ENCODE results near the gene HKDC1.
"Not testable (repeated sequence)": the region's sequence is repeated elsewhere in the genome, so short reads cannot be mapped to it uniquely, and the experiment has no call there.

The HKDC1 gene

DNA sequence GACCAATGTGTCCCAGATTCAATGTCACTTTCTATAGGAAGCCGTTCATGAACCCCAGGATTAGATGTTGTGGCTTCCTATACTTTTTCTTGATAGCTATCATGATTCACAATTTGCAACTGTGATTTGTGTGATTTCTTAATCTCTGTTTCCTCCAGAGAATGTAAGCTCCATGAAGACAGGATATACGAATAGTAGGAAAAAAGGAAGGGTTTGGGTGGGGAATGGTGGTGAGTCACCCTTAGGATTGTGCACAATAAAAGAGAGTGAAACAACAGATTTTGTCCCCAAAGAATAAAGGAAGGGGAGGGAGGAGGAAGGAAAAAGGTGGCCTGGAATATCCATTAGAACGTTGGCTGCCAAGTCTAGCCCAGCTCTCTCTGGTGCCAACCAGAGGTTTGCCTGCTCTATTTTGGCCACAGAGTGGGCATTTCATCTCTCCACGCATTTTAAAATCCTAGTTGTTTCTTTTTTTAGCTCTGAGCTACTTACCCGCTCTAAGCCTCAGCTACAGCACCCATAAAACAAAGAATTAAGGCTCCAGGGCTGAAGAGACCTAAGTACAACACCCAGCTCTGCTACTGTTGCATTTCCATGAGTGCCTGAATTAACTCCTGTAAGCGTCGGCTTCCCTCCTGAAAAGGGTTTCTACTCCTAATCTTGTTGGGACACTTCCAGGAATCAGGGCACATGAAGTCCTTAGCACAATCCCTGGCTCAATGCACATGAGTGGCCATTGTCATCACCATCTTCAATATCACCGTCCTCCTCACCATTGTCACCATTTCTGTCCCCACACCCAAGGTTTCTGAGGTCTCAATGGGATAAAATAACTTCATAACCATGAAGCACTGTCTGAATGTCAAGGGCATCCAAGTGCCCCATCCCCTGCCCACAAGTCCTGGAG is 61.6 kb downstream of the HKDC1 start:
- DNase-seq = no peak

DNA sequence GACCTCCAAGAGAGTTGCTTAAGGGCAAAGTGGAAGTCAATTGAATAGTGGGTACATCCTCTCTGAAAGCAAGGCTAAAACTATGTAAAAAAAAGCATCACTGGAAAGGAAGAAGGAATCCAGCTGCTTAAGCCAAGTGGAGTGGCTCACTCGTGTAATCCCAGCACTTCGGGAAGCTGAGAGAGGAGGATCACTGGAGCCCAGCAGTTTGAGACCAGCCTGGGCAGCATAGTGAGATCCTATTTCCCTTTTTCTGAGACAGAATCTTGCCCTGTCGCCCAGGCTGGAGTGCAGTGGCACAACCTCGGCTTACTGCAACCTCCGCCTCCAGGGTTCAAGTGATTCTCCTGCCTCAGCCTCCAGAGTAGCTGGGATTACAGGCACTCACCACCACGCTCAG is 64.3 kb downstream of the HKDC1 start:
- DNase-seq = not testable (repeated sequence)

- no peak for DNase-seq
Measured at GRCh38 chr10:69285699-69286098, 65.6 kb downstream of the HKDC1 start.

GRCh38 chr10:69287181-69287580 is 67.0 kb downstream of the HKDC1 start:
- no peak for DNase-seq

- no peak for DNase-seq
Measured at GRCh38 chr10:69290993-69291392, 70.9 kb downstream of the HKDC1 start.

GRCh38 chr10:69292459-69292858 is 72.3 kb downstream of the HKDC1 start:
- no peak for DNase-seq

DNA sequence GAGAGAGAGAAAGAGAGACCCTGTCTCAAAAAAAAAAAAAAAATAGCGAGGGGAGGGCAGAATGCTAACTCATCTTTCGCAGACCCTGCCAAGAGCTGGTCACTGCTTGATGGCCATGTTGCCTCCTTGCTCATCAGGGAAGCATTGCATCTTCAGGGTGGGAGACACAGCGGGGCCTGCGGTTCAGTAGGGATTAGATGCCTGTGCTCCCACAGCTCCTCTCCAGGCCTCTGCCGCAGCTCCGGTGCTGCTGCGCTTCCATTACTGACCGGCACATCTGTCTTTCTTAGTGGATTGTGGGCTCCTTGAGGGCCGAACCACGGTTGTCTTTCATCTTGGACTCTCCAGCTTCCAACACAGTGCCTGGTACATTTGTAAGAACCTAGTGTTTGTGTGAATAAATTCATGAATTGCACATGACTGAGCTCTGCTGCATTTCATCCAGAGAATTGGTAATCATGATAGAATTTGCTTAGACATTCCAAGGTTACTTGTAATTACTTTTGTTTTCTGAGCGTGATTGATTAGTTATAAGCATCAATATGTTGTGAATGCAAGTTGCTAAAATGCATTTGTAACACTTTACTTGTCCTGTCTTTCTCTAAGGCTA is 75.0 kb downstream of the HKDC1 start:
- DNase-seq = no peak

GRCh38 chr10:69303632-69304051 is 83.5 kb downstream of the HKDC1 start:
- DNase-seq = no peak

DNA sequence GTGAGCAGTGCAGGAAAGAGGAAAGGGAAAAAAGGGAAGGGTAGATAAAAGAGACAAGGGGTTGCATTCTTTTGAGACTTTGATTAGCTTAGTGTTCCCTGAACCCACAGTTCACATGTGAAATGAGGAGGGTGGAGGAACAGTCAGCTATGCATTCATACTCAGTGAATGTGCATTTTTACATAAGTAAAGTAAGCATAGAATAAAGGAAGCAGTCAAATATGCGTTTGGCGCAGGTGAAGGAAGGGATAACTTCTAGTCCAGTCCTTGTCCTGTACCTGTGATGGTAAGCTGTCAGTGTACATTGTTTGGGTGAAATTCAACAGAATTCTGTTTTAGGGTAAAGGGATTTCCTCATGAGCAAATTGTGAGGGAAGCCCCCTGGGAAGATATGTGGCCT is 86.3 kb downstream of the HKDC1 start:
- DNase-seq = no peak

GRCh38 chr10:69307434-69307833 is 87.3 kb downstream of the HKDC1 start:
- DNase-seq = no peak

DNA sequence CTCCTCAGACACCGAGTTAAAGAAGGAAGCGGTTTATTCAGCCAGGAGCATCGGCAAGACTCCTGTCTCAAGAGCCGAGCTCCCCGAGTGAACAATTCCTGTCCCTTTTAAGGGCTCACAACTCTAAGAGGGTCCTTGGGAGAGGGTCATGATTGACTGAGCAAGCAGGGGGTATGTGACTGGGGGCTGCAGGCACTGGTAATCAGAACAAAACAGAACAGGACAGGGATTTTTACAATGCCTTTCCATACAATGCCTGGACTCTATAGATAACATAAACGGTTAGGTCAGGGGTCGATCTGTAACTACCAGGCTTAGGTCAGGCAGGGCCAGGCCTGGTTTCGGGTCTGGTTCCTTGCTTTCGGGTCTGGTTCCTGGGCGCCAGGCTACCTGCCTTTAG is 88.2 kb downstream of the HKDC1 start:
- not testable (repeated sequence) for DNase-seq

DNA sequence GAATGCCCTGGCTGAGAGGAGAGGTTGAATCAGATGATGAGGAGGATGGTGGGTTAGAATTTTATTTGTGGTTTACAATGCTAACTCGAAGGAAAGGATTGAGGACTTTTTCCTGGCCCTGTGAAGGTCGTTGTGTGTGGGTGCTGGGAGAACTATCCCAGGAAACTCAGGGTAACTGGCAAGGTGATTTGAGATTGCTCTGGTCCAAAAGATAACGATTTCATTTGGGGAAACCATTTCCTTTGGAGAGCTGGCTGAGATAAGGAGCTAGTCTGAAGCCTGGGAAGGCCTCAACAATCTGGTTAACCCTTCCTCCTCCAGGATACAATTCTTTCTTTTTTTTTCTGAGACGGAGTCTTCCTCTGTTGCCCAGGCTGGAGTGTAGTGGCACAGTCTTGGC is 91.2 kb downstream of the HKDC1 start:
- DNase-seq = no peak

DNA sequence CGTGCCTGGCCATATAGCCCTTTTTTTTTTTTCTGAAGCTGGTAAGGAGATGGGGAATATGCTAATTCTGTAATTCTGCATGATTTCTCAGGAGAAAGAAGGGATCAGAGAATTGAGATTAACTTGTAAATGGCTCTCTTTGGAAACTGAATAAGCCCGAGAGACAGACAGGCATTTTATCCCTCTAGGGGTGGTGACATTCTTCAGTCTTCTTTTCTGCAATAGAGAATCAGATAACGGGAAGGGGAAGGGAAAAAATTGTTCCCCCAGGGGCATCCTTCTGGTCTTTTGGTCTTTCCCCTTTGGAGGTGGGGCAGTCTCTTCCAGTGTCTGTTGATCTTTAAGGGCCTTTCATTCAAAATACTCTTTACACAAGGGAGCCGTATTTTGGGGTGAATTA is 92.4 kb downstream of the HKDC1 start:
- DNase-seq = no peak

DNA sequence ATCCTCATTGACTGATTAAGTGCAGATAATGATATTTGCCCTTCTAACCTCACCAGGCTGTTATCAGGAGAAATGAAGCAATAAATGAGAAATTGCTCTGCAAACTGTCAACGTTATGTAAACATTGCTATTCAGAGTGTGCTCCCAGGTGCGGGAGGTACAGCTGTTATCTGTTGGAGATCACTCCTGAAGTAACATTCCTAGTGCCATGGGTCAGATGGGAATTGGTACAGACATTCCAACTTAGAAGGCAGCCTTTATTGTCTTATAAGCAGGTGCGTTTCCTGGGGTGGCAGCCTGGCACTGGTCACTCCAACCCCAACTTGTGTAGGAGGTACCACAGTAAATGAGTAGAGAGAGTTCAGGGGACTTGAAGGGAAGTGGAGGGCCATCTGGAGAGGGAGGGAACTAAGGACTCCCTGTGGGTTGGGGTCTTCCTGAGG is 95.0 kb downstream of the HKDC1 start:
- no peak for DNase-seq

DNA sequence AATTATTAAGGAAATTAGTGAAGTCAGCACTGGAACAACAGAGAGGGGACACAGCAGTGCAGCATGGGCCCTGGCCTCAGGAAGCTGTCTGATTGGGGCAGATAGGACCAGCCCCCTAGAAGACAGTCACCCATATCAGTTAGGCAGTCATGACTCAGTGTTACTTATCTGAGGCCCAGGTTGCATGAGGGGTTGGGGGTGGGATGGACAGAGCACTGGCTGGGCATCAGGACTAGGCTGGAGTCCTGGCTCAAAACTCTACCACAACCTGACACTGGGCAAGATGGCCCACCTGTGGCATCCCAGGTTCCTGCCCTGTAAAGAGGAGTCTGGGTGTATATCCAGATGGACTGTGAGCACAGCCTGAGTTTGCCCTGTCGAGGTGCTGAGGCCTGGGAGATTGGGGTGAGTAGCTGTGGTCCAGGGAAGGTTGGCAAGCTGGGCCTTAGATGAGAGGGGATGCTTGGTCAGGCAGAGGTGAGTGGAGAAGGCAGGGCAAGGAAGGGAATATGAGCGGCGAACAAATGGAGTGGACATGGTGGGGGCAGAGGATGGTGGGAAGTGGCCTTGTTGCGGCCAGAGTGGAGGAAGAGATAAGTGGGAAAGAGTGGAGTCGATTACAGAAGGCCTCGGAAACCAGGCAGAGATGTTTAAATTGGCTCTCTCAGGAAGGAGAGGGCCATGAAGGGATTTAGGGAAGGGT is 95.6 kb downstream of the HKDC1 start:
- DNase-seq = no peak

GRCh38 chr10:69316313-69317059 is 96.4 kb downstream of the HKDC1 start:
- no peak for DNase-seq
